ENCODE measurements around the gene CRHR1.

The CRHR1 gene

GRCh38 chr17:45870342-45870974 lies 86.3 kb downstream of the CRHR1 start:
- no peak for DNase-seq

GRCh38 chr17:45871718-45872117 lies 87.6 kb downstream of the CRHR1 start:
- no peak for DNase-seq

GRCh38 chr17:45873728-45874127 lies 89.6 kb downstream of the CRHR1 start:
- no peak for DNase-seq

GRCh38 chr17:45874151-45874550 lies 90.0 kb downstream of the CRHR1 start:
- no peak for DNase-seq

GRCh38 chr17:45876539-45876938 lies 92.4 kb downstream of the CRHR1 start:
- DNase-seq, result no peak

GRCh38 chr17:45877467-45877866 lies 93.3 kb downstream of the CRHR1 start:
- DNase-seq, result no peak

- no peak for DNase-seq
These were observed 98.9 kb downstream of the CRHR1 start for GRCh38 chr17:45883063-45883462.
